Choroid plexus epithelial cell (primary cell): ENCODE data around the gene NUP205.
A peak's percentile ranks its signal among the peaks of the same experiment; 100 is the strongest.

Experiments
- DNase-seq: peaks from one replicate; pipeline ENCODE4 v3.0.0-alpha.2; 2010; ENCODE audit warnings: low read depth
- H3K4me3 ChIP-seq: 2 replicates; pipeline ENCODE4 v1.5.1; 2011; ENCODE audit warnings: low read depth, mild to moderate bottlenecking, control low read depth, low read length, moderate library complexity
- CTCF ChIP-seq: conservative IDR thresholded peaks from 2 replicates; pipeline ENCODE4 v1.5.1; 2011; ENCODE audit warnings: low read depth, mild to moderate bottlenecking, control low read depth, inconsistent platforms, low read length, moderate library complexity

The NUP205 gene

DNA sequence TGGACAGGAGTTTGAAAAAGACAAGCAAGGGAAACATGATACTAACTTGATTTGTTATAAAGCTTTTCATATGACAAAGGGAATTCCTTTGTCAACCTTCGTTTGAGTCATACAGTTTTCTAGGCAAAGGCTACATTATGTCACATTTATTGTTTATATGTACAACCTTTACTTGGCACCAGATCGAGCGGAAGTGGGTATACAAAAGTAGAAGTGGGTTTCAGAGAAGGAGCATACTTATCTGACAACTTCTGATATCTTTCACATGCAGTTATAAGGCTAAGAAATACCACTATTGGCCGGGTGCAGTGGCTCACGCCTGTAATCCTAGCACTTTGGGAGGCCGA lies 115.6 kb downstream of the NUP205 start:
- TF ChIP-seq CTCF: no peak
- no peak overlapping the region for H3K4me3 ChIP-seq
- peak; percentile 63 for DNase-seq

- peak; percentile 80 for DNase-seq
- H3K4me3 ChIP-seq: no peak overlapping the region
- no peak for TF ChIP-seq CTCF
Observed at GRCh38 chr7:135678612-135679575, 121.2 kb downstream of the NUP205 start.

DNA sequence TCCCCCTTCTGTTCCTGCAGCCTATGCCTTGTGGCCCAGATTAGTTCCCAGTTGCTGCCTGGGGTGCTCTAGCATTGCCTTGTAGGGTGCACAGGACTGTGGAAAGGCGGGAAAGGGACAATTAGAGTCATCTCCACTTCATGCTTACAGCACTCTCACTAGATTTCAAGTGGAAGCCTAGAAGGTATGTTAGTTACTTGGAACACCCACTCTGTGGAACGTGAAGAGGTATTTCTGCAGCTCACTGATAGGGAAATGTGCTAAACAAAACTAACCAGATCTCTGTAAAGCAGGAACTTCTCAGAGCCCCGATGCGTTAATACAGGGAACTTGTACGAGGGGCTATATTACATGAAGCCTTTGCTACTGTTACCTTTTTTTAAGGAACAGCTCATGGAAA lies 124.0 kb downstream of the NUP205 start:
- no peak for TF ChIP-seq CTCF
- no peak for DNase-seq
- H3K4me3 ChIP-seq: no peak overlapping the region

DNA sequence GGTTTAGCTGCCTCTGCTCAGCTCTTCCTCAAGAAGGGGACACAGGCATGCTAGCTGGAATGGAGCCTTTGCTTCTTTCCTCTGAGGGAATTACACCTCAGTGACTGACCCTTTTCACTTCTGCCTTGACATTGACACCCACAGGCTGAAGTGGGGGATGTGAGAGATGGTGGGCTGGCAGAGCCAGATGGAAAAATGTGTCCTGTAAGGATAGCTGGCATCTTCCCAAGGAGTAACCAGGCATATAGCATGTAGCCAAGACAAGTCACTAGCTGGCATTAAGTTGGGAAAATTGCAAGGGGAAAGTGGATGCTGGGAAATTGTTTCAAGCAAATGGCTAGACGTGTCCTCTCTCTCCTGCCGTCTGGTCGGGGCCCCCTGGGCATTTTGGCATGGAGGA lies 124.5 kb downstream of the NUP205 start:
- TF ChIP-seq CTCF: no peak
- no peak for DNase-seq
- H3K4me3 ChIP-seq: no peak overlapping the region

DNA sequence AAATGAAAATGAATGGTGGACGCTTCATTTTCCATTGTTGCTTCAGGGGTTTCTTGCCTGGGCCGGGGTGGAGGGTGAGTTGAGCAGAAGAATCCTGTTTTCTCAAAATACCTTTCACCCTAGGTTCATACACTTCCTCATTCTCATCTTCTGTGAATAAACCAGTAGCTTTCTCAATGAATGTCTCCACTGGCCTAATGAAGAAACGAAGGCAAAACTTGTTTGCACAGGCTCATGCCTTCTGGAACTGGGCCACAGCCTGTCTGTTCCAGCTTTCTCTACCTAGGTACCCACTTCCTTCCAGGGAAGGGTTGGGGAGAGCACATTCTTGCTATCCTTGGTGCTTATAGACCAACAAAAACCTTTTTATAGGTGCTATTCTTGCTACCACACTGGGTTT lies 125.9 kb downstream of the NUP205 start:
- no peak for TF ChIP-seq CTCF

DNA sequence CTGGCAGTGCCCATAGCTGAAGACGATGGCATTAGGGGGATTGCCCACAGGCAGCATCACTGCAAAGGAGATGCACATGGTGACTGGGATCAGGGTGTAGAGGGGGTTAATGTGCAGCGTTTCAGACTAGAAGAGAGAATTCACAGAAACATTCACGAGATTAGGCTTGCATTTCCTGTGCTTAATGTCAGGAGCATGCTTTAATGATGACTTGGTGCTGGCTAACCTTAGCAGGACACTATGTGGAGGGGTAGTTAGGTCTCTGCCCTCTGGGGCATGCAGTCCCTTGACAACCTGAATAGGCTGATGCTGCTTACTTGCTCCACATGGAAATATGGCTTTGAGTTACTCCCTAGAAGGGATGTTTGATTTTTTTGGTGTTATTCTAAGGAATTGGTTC lies 126.4 kb downstream of the NUP205 start:
- TF ChIP-seq CTCF: no peak
- no peak overlapping the region for H3K4me3 ChIP-seq
- peak; percentile 52 for DNase-seq

More for the DNA sequence above, 125.9 kb downstream of the NUP205 start:
- no peak overlapping the region for H3K4me3 ChIP-seq
- DNase-seq: no peak

DNA sequence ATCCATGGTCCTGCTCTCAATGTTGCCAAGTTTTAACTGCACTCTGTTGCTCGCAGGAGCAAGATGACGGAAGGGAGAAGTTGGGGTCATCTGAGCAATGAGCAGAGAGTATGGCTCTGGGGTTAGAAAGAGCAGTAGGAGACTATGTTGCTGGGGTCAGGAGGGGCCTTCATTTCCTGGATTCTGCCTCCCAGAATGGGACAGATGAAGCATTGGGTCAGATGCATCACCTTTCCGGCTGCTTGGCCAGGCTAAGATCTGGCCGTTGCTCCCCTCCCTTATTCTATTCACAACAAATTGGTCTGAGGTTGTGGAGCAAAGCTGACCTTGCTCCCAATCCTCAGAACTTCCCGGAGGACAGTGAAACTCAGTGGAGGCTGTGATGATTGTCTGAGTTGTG lies 127.0 kb downstream of the NUP205 start:
- no peak for DNase-seq
- TF ChIP-seq CTCF: no peak
- H3K4me3 ChIP-seq: no peak overlapping the region
